Heart right ventricle (tissue), 16 donors: ENCODE measurements around the gene INSYN2A. TPM values are rescaled to one million over a fixed set of nuclear protein-coding genes. Genes with fewer than 3 reads are reported as not detected.

Experiments used
- ATAC-seq, 8 donors: fragments of 200-7000 bp; cut with Tn5 transposase; one replicate each; pipeline ENCODE4 v1.9.1; 2020; ENCODE audit warnings: mild to moderate bottlenecking in 8 of 8, moderate library complexity in 8 of 8, moderate number of reproducible peaks in 1 of 8
- DNase-seq, 2 donors: peaks; one replicate each; pipeline ENCODE4 v3.0.0-alpha.2; 2020
- H3K27ac ChIP-seq, 10 donors: fragments of 200-600 bp; sonication (generic) in 2 of 10; one replicate each; pipeline versions ENCODE4 v1.5.0 to v1.8.0; 2020 to 2022; ENCODE audit warnings: mild to moderate bottlenecking in 3 of 10
- H3K27me3 ChIP-seq, 7 donors: fragments of 200-600 bp; one replicate each; pipeline ENCODE4 v1.8.0; 2021 to 2022; ENCODE audit warnings: mild to moderate bottlenecking in 2 of 7
- H3K36me3 ChIP-seq, 9 donors: fragments of 200-600 bp; sonication (generic) in 1 of 9; one replicate each; pipeline versions ENCODE4 v1.5.0 to v1.8.0; 2020 to 2022; ENCODE audit warnings: mild to moderate bottlenecking in 2 of 9
- H3K4me1 ChIP-seq, 9 donors: fragments of 200-600 bp; sonication (generic) in 1 of 9; one replicate each; pipeline versions ENCODE4 v1.5.0 to v1.8.0; 2020 to 2022; ENCODE audit warnings: mild to moderate bottlenecking in 4 of 9
- H3K4me3 ChIP-seq, 10 donors: fragments of 200-600 bp; sonication (generic) in 2 of 10; one replicate each; pipeline versions ENCODE4 v1.5.0 to v1.8.0; 2020 to 2022; ENCODE audit warnings: mild to moderate bottlenecking in 7 of 10, moderate library complexity in 2 of 10
- H3K9me3 ChIP-seq, 11 donors: fragments of 200-600 bp in 10 of 11; sonication (generic) in 2 of 11; one replicate each; pipeline versions ENCODE4 v1.5.0 to v1.8.0; 2013 to 2022; ENCODE audit warnings: mild to moderate bottlenecking in 2 of 11, control low read depth in 1 of 11, moderate library complexity in 1 of 11
- CTCF ChIP-seq, 9 donors: fragments of 200-600 bp; sonication (generic) in 2 of 9; IDR thresholded peaks; one replicate each; pipeline versions ENCODE4 v1.5.0 to v1.8.0; 2021 to 2022; ENCODE audit warnings: antibody characterized with exemption in 9 of 9, mild to moderate bottlenecking in 5 of 9, moderate library complexity in 1 of 9
- WGBS, 2 donors: extraction: QIAGEN DNeasy Blood & Tissue Kit; methylation state at CpG; one replicate each; pipeline ENCODE4 v1.1.7; 2013; ENCODE audit warnings: inconsistent platforms in 1 of 2; 5-methylcytosine and 5-hydroxymethylcytosine counted together
- intact Hi-C, 10 donors: fragments of 100-400 bp; cut with DNase I; formaldehyde crosslinking; loops; one replicate each; pipeline versions ENCODE4 v1.11.1 to v1.14.2; 2022
- polyA plus RNA-seq, 2 donors: library from polyadenylated mRNA; stranded (reverse); fragments of 200-250 nt; gene quantifications; one replicate each; pipeline ENCODE4 v1.2.3, GENCODE V29; 2013
- total RNA-seq, 10 donors: library from RNA; stranded (reverse); fragmentation: NEBNext Ultra II Directional in 3 of 10; extraction: Animal tissue kit (Norgen Biotek cat#: 25700) in 3 of 10; gene quantifications; one replicate each; pipeline versions ENCODE4 v1.2.1 to v1.2.4, GENCODE V29; 2021 to 2023
- donor health status: Arrhythmogenic right ventricular cardiomyopathy.
- donor health status: ischemic (EF 13 %, LVEDD 7.1; RV severe dilation, severe dysfunction).
- donor health status: healthy with polysubstance abuse.
- donor health status: DM: no; HTN: yes; CAD: no.
- donor health status: DM: no; HTN: no; CAD: no.
- donor health status: ischemic (EF 25% LVEDD 6.9; RV normal size, moderate dysfunction).
- donor health status: ischemic (EF 25% LVEDD 5.7; RV mildly dilated, moderate dysfunction).
- donor health status: healthy.
- donor health status: DM: yes; HTN: yes; CAD: no.
- donor health status: Ischemic cardiomyopathy.
- donor health status: ischemic (EF 35%, LVEDD 5.7; RV mildly dilated, moderate dysfunction).
- donor health status: nonischemic (EF 11% LVEDD 7.7; RV severe dilation, severe dysfunction).
- donor health status: DM: yes; HTN: yes; CAD: no.
- donor health status: PGD.
- donor health status: ischemic (EF 29% LVEDD 5.4; RV normal size, mild dysfunction).
- donor health status: nonischemic (EF 23%, LVEDD 6.1; RV moderate dilation, normal function).

INSYN2A gene
- total and polyA plus RNA-seq, 12 donors: 0.01 to 0.19 (median 0.15) TPM; not detected in 6

- H3K27ac ChIP-seq: no peak overlapping the region
- peak overlapping the region in 5 of 10 donors; percentile 44 to 65 (median 55) for H3K4me3 ChIP-seq
- TF ChIP-seq CTCF (IDR thresholded peaks at IDR 0.05): no peak
- H3K36me3 ChIP-seq: no peaks in the 10 kb centered on the region
- peaks cover 5 to 26% (median 19%) of the 10 kb centered on the region in 9 donors for H3K4me1 ChIP-seq
- no peaks in the 10 kb centered on the region for H3K9me3 ChIP-seq
- intact Hi-C loops: no loop called here
- WGBS, 2 donors: 44 to 53% methylated on average over 16 of the region's 16 CpGs
- no peak for DNase-seq
- no peak for ATAC-seq
- peaks cover 0 to 35% (median 0%) of the 10 kb centered on the region in 7 donors for H3K27me3 ChIP-seq
Measured at GRCh38 chr10:127194599-127194998, 1.8 kb downstream of the INSYN2A start.

GRCh38 chr10:127194111-127194510 is 2.3 kb downstream of the INSYN2A start:
- TF ChIP-seq CTCF (IDR thresholded peaks at IDR 0.05): no peak
- no peak for DNase-seq
- 86 to 96% methylated on average over 2 of the region's 2 CpGs for WGBS, 2 donors
- intact Hi-C loops: no loop called here
- H3K27ac ChIP-seq: no peak overlapping the region
- ATAC-seq: no peak
- H3K4me3 ChIP-seq: no peak overlapping the region
- H3K4me1 ChIP-seq: peaks cover 5 to 26% (median 19%) of the 10 kb centered on the region in 9 donors
- H3K36me3 ChIP-seq: no peaks in the 10 kb centered on the region
- peaks cover 0 to 35% (median 0%) of the 10 kb centered on the region in 7 donors for H3K27me3 ChIP-seq
- H3K9me3 ChIP-seq: no peaks in the 10 kb centered on the region

- peaks cover 0 to 35% (median 0%) of the 10 kb centered on the region in 7 donors for H3K27me3 ChIP-seq
- H3K36me3 ChIP-seq: no peaks in the 10 kb centered on the region
- intact Hi-C loops: no loop called here
- WGBS, 2 donors: 76 to 87% methylated on average over 7 of the region's 7 CpGs
- no peak for DNase-seq
- no peaks in the 10 kb centered on the region for H3K9me3 ChIP-seq
- H3K4me3 ChIP-seq: no peak overlapping the region
- no peak for ATAC-seq
- TF ChIP-seq CTCF (IDR thresholded peaks at IDR 0.05): no peak
- peaks cover 5 to 26% (median 19%) of the 10 kb centered on the region in 9 donors for H3K4me1 ChIP-seq
- no peak overlapping the region for H3K27ac ChIP-seq
Measured at GRCh38 chr10:127193125-127193524, 3.3 kb downstream of the INSYN2A start.

- WGBS, 2 donors: 75 to 78% methylated on average over 5 of the region's 5 CpGs
- no peak overlapping the region for H3K4me3 ChIP-seq
- intact Hi-C loops: no loop called here
Measured at GRCh38 chr10:127190427-127190826, 6.0 kb downstream of the INSYN2A start.

More at GRCh38 chr10:127190427-127190826, 6.0 kb downstream of the INSYN2A start:
- DNase-seq (no peak), ATAC-seq (no peak)
- Histone ChIP-seq H3K27ac (no peak overlapping the region), H3K27me3 (peaks cover 0 to 15% (median 0%) of the 10 kb centered on the region in 7 donors), H3K9me3 (no peaks in the 10 kb centered on the region), H3K4me1 (peaks cover 2 to 19% (median 11%) of the 10 kb centered on the region in 9 donors), H3K36me3 (no peaks in the 10 kb centered on the region)
- no peak for TF ChIP-seq CTCF (IDR thresholded peaks at IDR 0.05)
